ENCODE data around the gene MSMO1.
"Not testable (repeated sequence)": the region's sequence is repeated elsewhere in the genome, so short reads cannot be mapped to it uniquely, and the experiment has no call there.

GRCh38 chr4:165342340-165342739, 14.9 kb downstream of the MSMO1 start:
- TF ChIP-seq PRRX2, E2F1, RORB (CRISPR knock-in tag; IDR thresholded peaks at IDR 0.05): not testable (repeated sequence)
- TF ChIP-seq, protein P1, sequence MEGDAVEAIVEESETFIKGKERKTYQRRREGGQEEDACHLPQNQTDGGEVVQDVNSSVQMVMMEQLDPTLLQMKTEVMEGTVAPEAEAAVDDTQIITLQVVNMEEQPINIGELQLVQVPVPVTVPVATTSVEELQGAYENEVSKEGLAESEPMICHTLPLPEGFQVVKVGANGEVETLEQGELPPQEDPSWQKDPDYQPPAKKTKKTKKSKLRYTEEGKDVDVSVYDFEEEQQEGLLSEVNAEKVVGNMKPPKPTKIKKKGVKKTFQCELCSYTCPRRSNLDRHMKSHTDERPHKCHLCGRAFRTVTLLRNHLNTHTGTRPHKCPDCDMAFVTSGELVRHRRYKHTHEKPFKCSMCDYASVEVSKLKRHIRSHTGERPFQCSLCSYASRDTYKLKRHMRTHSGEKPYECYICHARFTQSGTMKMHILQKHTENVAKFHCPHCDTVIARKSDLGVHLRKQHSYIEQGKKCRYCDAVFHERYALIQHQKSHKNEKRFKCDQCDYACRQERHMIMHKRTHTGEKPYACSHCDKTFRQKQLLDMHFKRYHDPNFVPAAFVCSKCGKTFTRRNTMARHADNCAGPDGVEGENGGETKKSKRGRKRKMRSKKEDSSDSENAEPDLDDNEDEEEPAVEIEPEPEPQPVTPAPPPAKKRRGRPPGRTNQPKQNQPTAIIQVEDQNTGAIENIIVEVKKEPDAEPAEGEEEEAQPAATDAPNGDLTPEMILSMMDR (IDR thresholded peaks at IDR 0.05): not testable (repeated sequence)

Data from WTC11 (cell line).